Smooth muscle cell (in vitro differentiated cells): Measurements from ENCODE around the gene NDFIP2. TPM values are rescaled to one million over a fixed set of nuclear protein-coding genes. Genes with fewer than 3 reads are reported as not detected.

ENCODE experiments used
- DNase-seq: peaks from one replicate; lab custom pipeline; 2025; ENCODE audit not compliant: unreplicated experiment; lab: John Stamatoyannopoulos, UW
- H2AFZ ChIP-seq: fragments of 200-600 bp; sonication (generic); 2 replicates; pipeline ENCODE4 v1.6.0; 2016; ENCODE audit warnings: antibody characterized with exemption, low read depth, mild to moderate bottlenecking
- H3F3A ChIP-seq: fragments of 200-600 bp; sonication (generic); 2 replicates; pipeline ENCODE4 v1.6.0; 2017; ENCODE audit warnings: antibody characterized with exemption, low read depth
- H3K27ac ChIP-seq: fragments of 200-600 bp; sonication (generic); 2 replicates; pipeline ENCODE4 v1.5.1; 2016; ENCODE audit warnings: low read depth, mild to moderate bottlenecking
- H3K27me3 ChIP-seq: fragments of 200-600 bp; sonication (generic); 2 replicates; pipeline ENCODE4 v1.6.1; 2016; ENCODE audit warnings: low read depth, mild to moderate bottlenecking
- H3K36me3 ChIP-seq: fragments of 200-600 bp; sonication (generic); 2 replicates; pipeline ENCODE4 v1.5.1; 2016; ENCODE audit warnings: low read depth
- H3K4me1 ChIP-seq: fragments of 200-600 bp; sonication (generic); 2 replicates; pipeline ENCODE4 v1.5.1; 2016; ENCODE audit warnings: low read depth
- H3K4me2 ChIP-seq: fragments of 200-600 bp; sonication (generic); 2 replicates; pipeline ENCODE4 v1.6.0; 2016; ENCODE audit warnings: mild to moderate bottlenecking
- H3K4me3 ChIP-seq: fragments of 200-600 bp; sonication (generic); 2 replicates; pipeline ENCODE4 v1.5.1; 2016; ENCODE audit warnings: mild to moderate bottlenecking
- H3K79me2 ChIP-seq: fragments of 200-600 bp; sonication (generic); 2 replicates; pipeline ENCODE4 v1.6.0; 2016; ENCODE audit warnings: low read depth, mild to moderate bottlenecking
- H3K9ac ChIP-seq: fragments of 200-600 bp; sonication (generic); 2 replicates; pipeline ENCODE4 v1.6.0; 2016; ENCODE audit warnings: low read depth
- H3K9me3 ChIP-seq: fragments of 200-600 bp; sonication (generic); replicated peaks from 2 replicates; pipeline ENCODE4 v1.5.1; 2016; ENCODE audit warnings: low read depth
- H4K20me1 ChIP-seq: fragments of 200-600 bp; sonication (generic); 2 replicates; pipeline ENCODE4 v1.6.0; 2016; ENCODE audit warnings: low read depth
- WGBS: methylation state at CpG from one replicate; pipeline ENCODE4 v1.1.7; 2016; ENCODE audit warnings: low lambda C conversion rate; 5-methylcytosine and 5-hydroxymethylcytosine counted together
- polyA plus RNA-seq: library from polyadenylated mRNA; unstranded; fragments of >200 nt; fragmentation: Nextera tagmentation; extraction: Ambion mirVana; gene quantifications from 2 replicates; pipeline ENCODE4 v1.2.1, GENCODE V29; 2016
- total RNA-seq: library from RNA; depleted of rRNA; stranded (reverse); fragments of >200 nt; gene quantifications from 2 replicates; pipeline ENCODE4 v1.2.3, GENCODE V29; 2014
- TF ChIP-seq, protein P1 (sequence below): fragments of 200-600 bp; sonication (generic); IDR thresholded peaks from 2 replicates; pipeline ENCODE4 v1.5.1; 2017; ENCODE audit warnings: borderline replicate concordance, mild to moderate bottlenecking, antibody characterized with exemption; ENCODE audit not compliant: insufficient read depth, poor library complexity, severe bottlenecking

The NDFIP2 gene, protein sequence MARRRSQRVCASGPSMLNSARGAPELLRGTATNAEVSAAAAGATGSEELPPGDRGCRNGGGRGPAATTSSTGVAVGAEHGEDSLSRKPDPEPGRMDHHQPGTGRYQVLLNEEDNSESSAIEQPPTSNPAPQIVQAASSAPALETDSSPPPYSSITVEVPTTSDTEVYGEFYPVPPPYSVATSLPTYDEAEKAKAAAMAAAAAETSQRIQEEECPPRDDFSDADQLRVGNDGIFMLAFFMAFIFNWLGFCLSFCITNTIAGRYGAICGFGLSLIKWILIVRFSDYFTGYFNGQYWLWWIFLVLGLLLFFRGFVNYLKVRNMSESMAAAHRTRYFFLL
- 75.6 and 86.4 TPM in 2 replicates for total RNA-seq
- 34.0 and 49.7 TPM in 2 replicates for polyA plus RNA-seq

DNA sequence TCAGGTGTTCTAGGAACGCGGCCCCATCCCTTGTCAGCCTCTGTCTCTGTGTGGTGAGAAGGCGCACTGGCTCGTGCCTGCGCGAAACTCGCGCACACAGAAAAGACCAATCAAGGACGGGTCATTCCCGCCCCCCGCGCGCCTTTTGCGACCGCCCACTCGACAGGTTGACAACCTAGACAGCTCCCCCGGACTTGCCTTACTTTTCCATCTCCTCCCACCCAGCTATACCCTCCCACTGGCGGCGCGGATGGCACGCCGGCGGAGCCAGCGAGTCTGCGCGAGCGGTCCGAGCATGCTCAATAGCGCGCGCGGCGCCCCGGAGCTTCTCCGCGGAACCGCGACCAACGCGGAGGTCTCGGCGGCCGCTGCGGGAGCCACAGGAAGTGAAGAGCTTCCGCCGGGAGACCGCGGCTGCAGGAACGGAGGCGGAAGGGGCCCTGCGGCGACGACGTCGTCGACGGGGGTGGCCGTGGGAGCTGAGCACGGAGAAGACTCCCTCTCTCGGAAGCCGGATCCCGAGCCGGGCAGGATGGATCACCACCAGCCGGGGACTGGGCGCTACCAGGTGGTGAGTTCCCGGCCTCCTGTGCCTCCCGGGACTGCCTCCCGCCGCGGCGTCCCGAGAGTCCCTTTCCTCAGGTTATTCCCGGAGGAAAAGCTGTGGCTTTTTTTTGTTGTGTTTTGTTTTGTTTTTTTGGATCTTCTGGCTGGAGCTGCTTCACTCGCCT is at the start of gene NDFIP2:
Gene NDFIP2 (plus strand): TSS at position 202 of the 731 bp plus-strand sequence. CDS start 49 bp downstream, at position 251.
- no peaks in the 10 kb centered on the region for H3K36me3 ChIP-seq
- peaks cover 14% of the 10 kb centered on the region for H3K79me2 ChIP-seq
- peaks cover 19% of the 10 kb centered on the region for H3K4me1 ChIP-seq
- peak; percentile 64 for DNase-seq
- peak within 1 kb of the TSS; percentile 87 for H3K4me3 ChIP-seq
- H3K27me3 ChIP-seq: no peaks in the 10 kb centered on the region
- WGBS: under 1% methylated on average over 74 of the region's 74 CpGs
- TF ChIP-seq, protein P1, sequence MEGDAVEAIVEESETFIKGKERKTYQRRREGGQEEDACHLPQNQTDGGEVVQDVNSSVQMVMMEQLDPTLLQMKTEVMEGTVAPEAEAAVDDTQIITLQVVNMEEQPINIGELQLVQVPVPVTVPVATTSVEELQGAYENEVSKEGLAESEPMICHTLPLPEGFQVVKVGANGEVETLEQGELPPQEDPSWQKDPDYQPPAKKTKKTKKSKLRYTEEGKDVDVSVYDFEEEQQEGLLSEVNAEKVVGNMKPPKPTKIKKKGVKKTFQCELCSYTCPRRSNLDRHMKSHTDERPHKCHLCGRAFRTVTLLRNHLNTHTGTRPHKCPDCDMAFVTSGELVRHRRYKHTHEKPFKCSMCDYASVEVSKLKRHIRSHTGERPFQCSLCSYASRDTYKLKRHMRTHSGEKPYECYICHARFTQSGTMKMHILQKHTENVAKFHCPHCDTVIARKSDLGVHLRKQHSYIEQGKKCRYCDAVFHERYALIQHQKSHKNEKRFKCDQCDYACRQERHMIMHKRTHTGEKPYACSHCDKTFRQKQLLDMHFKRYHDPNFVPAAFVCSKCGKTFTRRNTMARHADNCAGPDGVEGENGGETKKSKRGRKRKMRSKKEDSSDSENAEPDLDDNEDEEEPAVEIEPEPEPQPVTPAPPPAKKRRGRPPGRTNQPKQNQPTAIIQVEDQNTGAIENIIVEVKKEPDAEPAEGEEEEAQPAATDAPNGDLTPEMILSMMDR: no peak
- no peaks in the 10 kb centered on the region for H3K9me3 ChIP-seq
- H4K20me1 ChIP-seq: peaks cover 24% of the 10 kb centered on the region
- peak within 1 kb of the TSS; percentile 92 for H3K4me2 ChIP-seq
- peak within 1 kb of the TSS; percentile 34 for H2AFZ ChIP-seq
- peak within 1 kb of the TSS; percentile 96 for H3K9ac ChIP-seq
- H3F3A ChIP-seq: peaks cover 11% of the 10 kb centered on the region
- peak within 1 kb of the TSS; percentile 96 for H3K27ac ChIP-seq

DNA sequence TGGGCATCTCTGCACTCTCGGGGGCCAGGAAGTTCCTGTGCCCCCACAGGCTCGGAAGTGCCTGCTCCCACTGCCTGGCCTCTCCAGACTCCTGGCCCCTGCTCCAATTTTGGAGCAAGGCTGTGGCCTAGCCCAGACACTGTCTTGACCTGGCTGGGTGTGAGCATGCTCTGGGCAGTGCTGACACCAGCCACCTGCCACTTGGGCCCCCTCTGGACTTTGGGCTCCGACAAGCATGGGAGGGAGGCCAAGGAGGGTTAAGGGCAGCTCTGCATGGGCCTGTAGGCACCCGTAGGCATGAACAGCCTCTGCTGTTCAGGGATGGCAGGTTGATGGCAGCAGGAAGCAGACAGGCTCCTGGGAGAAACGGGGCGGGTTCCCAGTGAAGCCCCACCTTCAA is 48.9 kb upstream of the NDFIP2 start:
- no peak overlapping the region for H3K27ac ChIP-seq
- no peaks in the 10 kb centered on the region for H3K79me2 ChIP-seq
- TF ChIP-seq, protein P1: no peak
- no peaks in the 10 kb centered on the region for H4K20me1 ChIP-seq
- H3K9me3 ChIP-seq: no peaks in the 10 kb centered on the region
- no peaks in the 10 kb centered on the region for H3K27me3 ChIP-seq
- WGBS: 97% methylated on average over 6 of the region's 6 CpGs
- no peaks in the 10 kb centered on the region for H3F3A ChIP-seq
- no peak for DNase-seq
- H3K4me3 ChIP-seq: no peak overlapping the region
- no peaks in the 10 kb centered on the region for H3K36me3 ChIP-seq
- no peak overlapping the region for H3K4me2 ChIP-seq
- H3K4me1 ChIP-seq: peaks cover 7% of the 10 kb centered on the region
- no peak overlapping the region for H2AFZ ChIP-seq
- H3K9ac ChIP-seq: no peak overlapping the region

DNA sequence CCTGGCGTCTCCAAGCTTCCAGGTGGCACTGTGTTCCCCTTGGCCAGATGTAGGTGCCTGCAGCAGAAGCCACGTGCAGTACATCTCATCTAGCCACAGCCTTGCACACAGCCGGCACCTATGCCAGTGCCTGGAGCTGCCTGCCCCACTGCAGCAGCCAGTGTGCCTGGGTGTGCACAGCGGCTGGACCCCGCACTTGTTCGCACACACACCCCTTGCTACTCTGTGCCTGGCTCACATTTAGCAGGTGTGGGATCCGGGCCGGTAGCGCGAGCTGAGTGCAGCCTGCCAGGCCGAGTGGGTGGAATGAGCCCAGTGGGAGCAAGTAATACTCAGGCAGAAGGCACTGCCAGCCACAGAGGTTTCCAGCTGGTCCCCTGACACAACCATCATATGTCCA is 48.0 kb upstream of the NDFIP2 start:
- no peak overlapping the region for H3K27ac ChIP-seq
- H3K36me3 ChIP-seq: no peaks in the 10 kb centered on the region
- TF ChIP-seq, protein P1: no peak
- H3F3A ChIP-seq: no peaks in the 10 kb centered on the region
- 97% methylated on average over 11 of the region's 11 CpGs for WGBS
- H3K4me3 ChIP-seq: no peak overlapping the region
- no peak overlapping the region for H3K9ac ChIP-seq
- no peaks in the 10 kb centered on the region for H3K4me1 ChIP-seq
- H3K9me3 ChIP-seq: no peaks in the 10 kb centered on the region
- no peak overlapping the region for H3K4me2 ChIP-seq
- no peak for DNase-seq
- no peaks in the 10 kb centered on the region for H4K20me1 ChIP-seq
- no peaks in the 10 kb centered on the region for H3K27me3 ChIP-seq
- no peak overlapping the region for H2AFZ ChIP-seq
- no peaks in the 10 kb centered on the region for H3K79me2 ChIP-seq
